ENCODE measurements around the gene COX7A2.

- TF ChIP-seq CTCF (IDR thresholded peaks at IDR 0.05) (no peak), POLR2A (IDR thresholded peaks at IDR 0.05) (peak in 1 of 2 donors; percentile 20)
Observed at GRCh38 chr6:75205776-75206575, 37.6 kb downstream of the COX7A2 start, which contains the start of gene COL12A1.
